NOMO-1 treated with DMSO at 0.1 percent for 48 hours (cell line): ENCODE measurements around the gene RANBP10.
"Not testable (repeated sequence)": the region's sequence is repeated elsewhere in the genome, so short reads cannot be mapped to it uniquely, and the experiment has no call there.

Experiments used
- DNase-seq: peaks from one replicate; lab custom pipeline; 2025; ENCODE audit not compliant: unreplicated experiment; lab: John Stamatoyannopoulos, UW

The RANBP10 gene

GRCh38 chr16:67780847-67781564 is 25.4 kb downstream of the RANBP10 start:
- no peak for DNase-seq

DNA sequence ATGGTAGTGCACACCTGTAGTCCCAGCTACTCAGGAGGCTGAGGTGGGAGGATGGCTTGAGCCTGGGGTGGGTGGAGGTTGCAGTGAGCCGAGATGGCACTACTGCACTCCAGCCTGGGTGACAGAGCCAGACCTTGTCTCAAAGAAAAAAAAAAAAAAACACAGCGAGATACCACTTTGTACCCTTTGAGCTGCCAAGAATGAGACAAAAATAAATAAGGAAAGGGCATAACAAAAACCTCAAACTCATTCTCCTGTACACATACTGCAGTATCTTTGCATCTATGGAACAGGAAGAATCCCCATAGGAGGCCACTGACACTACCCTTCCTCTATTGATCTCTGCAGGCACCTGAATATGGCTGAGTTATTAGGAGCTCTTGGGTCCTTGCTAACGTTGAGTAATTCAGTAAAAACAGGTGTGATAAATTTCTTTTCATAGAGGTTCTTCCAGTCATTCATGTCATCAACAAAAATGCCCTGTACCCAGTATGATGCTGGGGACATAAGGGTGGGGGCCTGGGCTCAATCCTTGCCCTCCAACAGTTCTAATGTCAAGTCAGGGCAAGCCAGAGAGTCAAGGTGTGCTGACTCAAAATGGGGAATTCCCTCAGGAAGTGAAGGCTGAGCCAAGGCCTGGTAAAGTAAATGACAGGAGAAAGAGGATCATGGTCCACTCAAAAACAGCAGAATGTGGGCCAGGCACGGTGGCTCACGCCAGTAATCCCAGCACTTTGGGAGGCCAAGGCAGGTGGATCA is 26.9 kb downstream of the RANBP10 start:
- DNase-seq, result no peak

DNA sequence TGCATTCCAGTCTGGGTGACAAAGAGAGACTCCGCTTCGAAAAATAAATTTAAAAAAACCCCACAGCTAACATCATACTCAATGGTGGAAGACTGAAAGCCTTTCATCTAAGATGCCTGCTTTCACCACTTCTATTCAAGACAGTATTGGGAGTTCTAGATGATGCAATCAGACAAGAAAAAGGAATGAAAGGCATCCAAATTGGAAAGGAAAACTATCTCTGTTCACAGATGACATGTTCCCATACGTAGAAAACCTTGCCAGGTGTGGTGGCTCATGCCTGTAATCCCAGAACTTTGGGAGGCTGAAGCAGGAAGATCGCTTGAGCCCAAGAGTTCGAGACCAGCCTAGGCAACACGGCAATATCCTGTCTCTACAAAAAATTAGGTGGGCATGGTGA is 31.1 kb downstream of the RANBP10 start:
- DNase-seq, result no peak

- no peak for DNase-seq
These were observed 31.9 kb downstream of the RANBP10 start for GRCh38 chr16:67774457-67774853.

GRCh38 chr16:67773569-67774456 is 32.5 kb downstream of the RANBP10 start:
- DNase-seq, result no peak

GRCh38 chr16:67773099-67773498 is 33.3 kb downstream of the RANBP10 start:
- no peak for DNase-seq

DNA sequence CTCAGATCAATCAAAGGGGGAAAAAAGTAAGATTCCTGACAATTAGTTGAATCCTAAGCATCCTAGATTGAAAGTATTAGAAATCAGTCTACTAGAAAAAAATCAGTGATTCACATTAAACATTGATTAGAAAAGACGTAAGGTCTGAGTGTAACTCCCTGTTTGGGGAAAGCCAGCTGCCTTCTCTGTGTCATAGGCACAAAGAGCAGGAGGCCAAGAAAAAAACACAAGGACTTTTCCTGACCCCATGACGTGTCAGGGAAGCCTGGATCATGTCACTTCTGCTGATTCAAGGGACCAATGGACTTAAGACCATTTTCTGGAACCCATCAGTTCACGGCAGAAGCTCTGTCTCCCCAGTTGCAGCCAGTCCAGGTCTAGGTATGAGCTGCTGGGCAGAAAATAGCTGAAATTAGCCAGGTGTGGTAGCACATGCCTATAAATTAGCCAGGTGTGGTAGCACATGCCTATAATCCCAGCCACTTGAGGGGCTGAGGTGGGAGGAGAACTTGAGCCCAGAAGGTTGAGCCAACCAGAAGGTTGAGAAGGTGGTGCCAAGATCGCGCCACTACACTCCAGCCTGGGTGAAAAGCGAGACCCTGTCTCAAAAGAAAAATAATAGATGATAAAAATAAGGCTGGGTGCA is 35.9 kb downstream of the RANBP10 start:
- DNase-seq, result no peak

- DNase-seq, result no peak
These were observed 38.4 kb downstream of the RANBP10 start for GRCh38 chr16:67767953-67768352.

DNA sequence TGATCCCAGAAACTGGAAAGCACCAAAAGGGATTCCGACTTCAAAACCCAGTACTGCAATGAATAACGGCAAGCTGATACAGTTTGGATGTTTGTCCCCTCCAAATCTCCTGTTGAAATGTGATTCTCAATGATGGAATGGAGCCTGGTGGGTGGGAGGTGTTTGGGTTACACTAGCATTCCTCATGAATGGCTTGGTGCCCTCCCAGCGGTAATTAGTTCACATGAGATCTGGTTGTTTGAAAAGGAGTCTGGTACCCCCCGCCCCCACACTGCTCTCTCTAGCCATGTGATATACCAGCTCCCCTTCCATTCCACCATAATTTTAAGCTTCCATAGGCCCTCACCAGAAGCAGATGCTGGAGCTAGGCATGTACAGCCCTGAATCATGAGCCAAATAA is 40.1 kb downstream of the RANBP10 start:
- no peak for DNase-seq

DNA sequence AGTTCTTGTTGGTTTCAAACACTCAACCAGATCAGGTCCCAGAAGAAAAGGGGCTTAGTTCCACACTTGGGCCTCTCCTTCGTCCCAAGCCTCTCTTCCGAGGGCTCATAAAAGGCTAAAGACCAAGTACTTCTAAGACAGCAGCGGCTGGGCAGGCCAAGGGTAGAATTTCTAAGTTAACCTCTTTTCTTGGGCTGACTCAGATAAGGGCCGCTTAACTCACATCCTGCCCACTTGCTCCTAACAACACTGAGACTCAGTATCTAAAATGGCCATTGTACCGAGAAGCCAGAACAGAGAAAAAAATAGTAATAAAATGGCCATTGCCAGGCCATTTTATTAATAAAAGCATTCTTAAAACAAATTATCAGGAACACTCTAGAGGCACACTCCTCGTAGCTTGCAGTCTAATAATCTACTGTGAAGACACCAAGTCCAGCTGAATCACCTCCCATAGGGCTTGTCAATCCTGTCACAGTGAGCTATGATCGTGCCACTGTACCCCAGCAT is 42.1 kb downstream of the RANBP10 start:
- DNase-seq, result no peak

DNA sequence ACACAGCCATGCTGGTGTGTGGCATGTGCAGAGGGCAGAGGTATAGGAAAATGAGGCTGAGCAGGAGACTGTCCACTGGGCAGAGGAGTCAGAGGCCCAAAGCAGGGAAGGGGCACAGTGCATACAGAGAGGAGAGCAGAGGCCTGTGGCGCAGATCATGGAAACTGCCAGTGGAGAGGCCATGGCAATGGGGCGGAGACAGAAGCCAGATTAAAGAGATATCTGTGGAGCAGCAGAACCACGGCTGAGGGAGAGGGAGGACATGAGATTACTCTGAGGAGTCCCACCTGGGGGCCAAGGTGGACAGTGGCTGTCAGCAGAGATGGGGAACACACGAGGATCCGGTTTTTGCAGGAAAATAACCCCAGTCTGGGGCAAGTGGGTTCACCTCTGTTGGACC is 43.3 kb downstream of the RANBP10 start:
- no peak for DNase-seq

DNA sequence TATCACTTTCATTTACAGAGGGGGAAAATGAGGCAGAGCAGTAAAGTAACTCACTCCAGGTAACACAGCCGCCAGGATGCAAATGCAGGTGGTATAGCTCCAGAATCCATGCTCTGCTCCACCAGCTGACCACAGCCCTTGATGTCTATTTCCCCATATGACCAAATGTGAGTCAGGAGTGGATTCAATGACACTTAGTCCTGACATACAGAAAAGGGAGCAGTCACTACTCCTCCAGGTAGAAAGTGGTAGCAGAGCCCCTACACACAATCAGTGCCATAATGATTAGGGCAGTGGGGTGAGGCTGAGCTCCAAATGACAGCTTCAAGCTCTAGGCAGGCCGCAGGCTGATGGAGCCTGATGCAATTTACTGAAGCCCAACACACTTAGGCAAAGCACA is 44.0 kb downstream of the RANBP10 start:
- DNase-seq, result no peak

GRCh38 chr16:67761924-67762323 is 44.4 kb downstream of the RANBP10 start:
- no peak for DNase-seq

DNA sequence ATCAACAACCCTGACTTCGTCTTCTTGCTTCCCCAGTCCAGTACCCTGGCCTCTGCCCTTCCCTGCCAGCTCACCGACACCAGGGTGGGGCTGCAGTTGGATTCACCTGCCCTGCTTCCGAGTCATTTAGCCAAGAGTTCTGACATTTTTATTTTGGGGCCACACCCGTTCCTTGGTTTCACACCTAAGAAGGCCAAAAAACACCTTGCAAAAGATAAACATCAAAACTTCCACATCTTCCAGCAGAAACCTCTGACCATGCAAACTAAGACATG is 45.5 kb downstream of the RANBP10 start:
- DNase-seq, result no peak

- DNase-seq, result no peak
These were observed 46.0 kb downstream of the RANBP10 start for GRCh38 chr16:67760206-67760955.

DNA sequence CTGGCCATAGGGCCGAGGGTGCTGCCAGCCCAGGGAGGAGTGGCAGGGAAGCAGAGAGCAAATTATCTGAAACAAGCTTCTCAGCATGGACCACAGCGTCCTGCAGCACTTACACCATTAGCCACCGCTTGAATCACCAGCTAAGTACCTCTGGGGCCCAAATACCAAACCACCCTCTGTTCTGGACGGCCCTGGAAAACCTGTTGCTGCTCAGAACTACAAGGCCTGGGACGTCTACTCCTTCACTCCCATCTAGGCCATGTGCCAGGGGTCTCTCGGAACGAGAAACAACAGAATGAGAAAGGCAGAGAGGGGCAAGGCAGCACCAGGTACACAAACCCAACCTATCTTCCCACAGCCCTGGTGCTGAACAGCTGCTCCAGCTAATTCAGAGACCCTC is 47.4 kb downstream of the RANBP10 start:
- no peak for DNase-seq

- no peak for DNase-seq
These were observed 48.4 kb downstream of the RANBP10 start for GRCh38 chr16:67758006-67758405.

DNA sequence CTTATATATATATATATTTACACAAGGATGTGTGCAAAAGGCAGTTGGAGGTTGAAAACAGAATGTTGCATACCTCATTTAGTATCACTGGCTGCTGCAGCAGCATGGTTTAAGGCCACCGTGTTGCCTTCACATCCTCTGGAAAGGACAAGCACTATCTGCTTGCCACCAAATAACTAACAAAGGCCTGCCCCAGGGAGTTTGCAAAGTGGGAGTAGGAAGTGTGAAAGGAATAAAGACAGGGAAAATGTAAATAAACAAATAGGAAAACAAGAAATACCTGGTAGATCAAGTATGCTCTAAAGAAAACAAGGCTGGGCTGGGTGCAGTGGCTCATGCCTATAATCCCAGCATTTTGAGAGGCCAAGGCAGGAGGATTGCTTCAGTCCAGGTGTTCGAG is 53.7 kb downstream of the RANBP10 start:
- DNase-seq, result no peak

- not testable (repeated sequence) for DNase-seq
These were observed 55.0 kb downstream of the RANBP10 start for GRCh38 chr16:67751331-67751730.

DNA sequence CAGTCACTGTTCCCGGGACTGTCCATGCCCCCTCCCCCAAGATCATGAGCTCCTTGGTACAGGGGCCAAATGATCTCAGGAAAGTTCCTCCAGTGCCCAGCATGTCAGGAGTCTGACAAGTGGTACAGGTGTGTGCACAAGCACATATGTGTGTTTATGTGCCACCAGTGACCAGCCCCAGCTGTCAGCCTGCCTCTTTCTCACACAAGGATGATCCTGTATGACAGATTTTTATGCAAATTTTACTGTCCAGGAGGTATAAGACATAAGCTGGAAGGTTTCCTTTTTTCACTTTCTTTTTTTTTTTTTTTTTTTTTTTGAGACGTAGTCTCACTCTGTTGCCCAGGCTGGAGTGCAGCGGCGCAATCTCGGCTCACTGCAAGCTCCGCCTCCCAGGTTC is 55.9 kb downstream of the RANBP10 start:
- DNase-seq, result no peak
